Thyroid gland (tissue), 4 donors: ENCODE measurements around the gene ZNF215.

Experiments
- POLR2A ChIP-seq, 2 donors: fragments of 450-650 bp; IDR thresholded peaks; one replicate each; pipeline ENCODE4 v1.6.1; 2017; ENCODE audit warnings: antibody characterized with exemption in 2 of 2, mild to moderate bottlenecking in 2 of 2, moderate library complexity in 1 of 2
- TF ChIP-seq, protein P1 (sequence below), 6 experiments: fragments of 200-600 bp in 3 of 6; fragments of 450-650 bp in 3 of 6; sonication (generic) in 3 of 6; IDR thresholded peaks; one replicate each; pipeline ENCODE4 v1.5.1; 2016 to 2019; ENCODE audit warnings: antibody characterized with exemption in 6 of 6, mild to moderate bottlenecking in 2 of 6, inconsistent platforms in 1 of 6, moderate library complexity in 1 of 6

DNA sequence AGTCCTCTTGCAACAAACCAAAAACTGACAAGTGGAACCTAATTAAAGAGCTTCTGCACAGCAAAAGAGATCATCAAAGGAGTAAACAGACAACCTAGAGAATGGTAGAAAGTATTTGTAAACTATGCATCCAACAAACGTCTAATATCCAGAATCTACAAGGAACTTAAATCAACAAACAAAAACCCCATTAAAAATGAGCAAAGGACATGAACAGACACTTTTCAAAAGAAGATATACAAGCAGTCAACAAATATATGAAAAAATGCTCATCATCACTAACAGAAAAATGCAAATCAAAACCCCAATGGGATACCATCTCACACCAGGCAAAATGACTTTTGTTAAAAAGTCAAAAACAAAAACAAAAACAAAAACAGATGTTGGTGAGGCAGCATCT lies 60.3 kb downstream of the ZNF215 start:
- TF ChIP-seq, protein P1, sequence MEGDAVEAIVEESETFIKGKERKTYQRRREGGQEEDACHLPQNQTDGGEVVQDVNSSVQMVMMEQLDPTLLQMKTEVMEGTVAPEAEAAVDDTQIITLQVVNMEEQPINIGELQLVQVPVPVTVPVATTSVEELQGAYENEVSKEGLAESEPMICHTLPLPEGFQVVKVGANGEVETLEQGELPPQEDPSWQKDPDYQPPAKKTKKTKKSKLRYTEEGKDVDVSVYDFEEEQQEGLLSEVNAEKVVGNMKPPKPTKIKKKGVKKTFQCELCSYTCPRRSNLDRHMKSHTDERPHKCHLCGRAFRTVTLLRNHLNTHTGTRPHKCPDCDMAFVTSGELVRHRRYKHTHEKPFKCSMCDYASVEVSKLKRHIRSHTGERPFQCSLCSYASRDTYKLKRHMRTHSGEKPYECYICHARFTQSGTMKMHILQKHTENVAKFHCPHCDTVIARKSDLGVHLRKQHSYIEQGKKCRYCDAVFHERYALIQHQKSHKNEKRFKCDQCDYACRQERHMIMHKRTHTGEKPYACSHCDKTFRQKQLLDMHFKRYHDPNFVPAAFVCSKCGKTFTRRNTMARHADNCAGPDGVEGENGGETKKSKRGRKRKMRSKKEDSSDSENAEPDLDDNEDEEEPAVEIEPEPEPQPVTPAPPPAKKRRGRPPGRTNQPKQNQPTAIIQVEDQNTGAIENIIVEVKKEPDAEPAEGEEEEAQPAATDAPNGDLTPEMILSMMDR (IDR thresholded peaks at IDR 0.05) = no peak
- TF ChIP-seq POLR2A (IDR thresholded peaks at IDR 0.05) = no peak
